HepG2 (cell line): ENCODE measurements around the gene C16orf95. TPM values are rescaled to one million over a fixed set of nuclear protein-coding genes. Genes with fewer than 3 reads are reported as not detected.
A peak's percentile ranks its signal among the peaks of the same experiment; 100 is the strongest.

ENCODE experiments used
- ARID2 ChIP-seq: sonication (generic); formaldehyde crosslinking; IDR thresholded peaks from 2 replicates; pipeline ENCODE4 v1.8.1; 2022; ENCODE audit warnings: mild to moderate bottlenecking, missing genetic modification reagents, borderline replicate concordance
- CREM ChIP-seq, 2 experiments: sonication (generic) in 1 of 2; formaldehyde crosslinking in 1 of 2; IDR thresholded peaks; 2 replicates each; pipeline versions ENCODE4 v1.4.0 to v1.6.1; 2016 to 2020; ENCODE audit warnings: antibody characterized with exemption in 1 of 2, mild to moderate bottlenecking in 1 of 2, missing genetic modification reagents in 1 of 2
- JUNB ChIP-seq: sonication (generic); formaldehyde crosslinking; IDR thresholded peaks from 2 replicates; pipeline ENCODE4 v1.8.0; 2022; ENCODE audit warnings: missing genetic modification reagents, mild to moderate bottlenecking, borderline replicate concordance
- MEIS1 ChIP-seq: sonication (generic); formaldehyde crosslinking; IDR thresholded peaks from 2 replicates; pipeline ENCODE4 v1.9.0; 2021; ENCODE audit warnings: mild to moderate bottlenecking, missing genetic modification reagents, moderate library complexity, borderline replicate concordance
- RBM39 ChIP-seq: fragments of 200-400 bp; formaldehyde crosslinking; IDR thresholded peaks from one replicate; pipeline ENCODE4 v1.6.1; 2018; ENCODE audit warnings: antibody characterized with exemption, mild to moderate bottlenecking, low read depth, low read length; ENCODE audit not compliant: poor library complexity, severe bottlenecking
- THYN1 ChIP-seq: sonication (generic); formaldehyde crosslinking; IDR thresholded peaks from 2 replicates; pipeline ENCODE4 v1.8.1; 2023; ENCODE audit warnings: low read depth, mild to moderate bottlenecking, moderate library complexity, missing genetic modification reagents, borderline replicate concordance
- TMF1 ChIP-seq: sonication (generic); formaldehyde crosslinking; IDR thresholded peaks from 2 replicates; pipeline ENCODE4 v1.8.1; 2022; ENCODE audit warnings: low read depth, missing genetic modification reagents
- ZBTB42 ChIP-seq: sonication (generic); formaldehyde crosslinking; IDR thresholded peaks from 2 replicates; pipeline ENCODE4 v1.5.0; 2020; ENCODE audit warnings: mild to moderate bottlenecking, missing genetic modification reagents
- ZNF10 ChIP-seq: sonication (generic); formaldehyde crosslinking; IDR thresholded peaks from 2 replicates; pipeline ENCODE4 v1.4.0; 2020; ENCODE audit warnings: mild to moderate bottlenecking, low read depth, missing genetic modification reagents, borderline replicate concordance
- ZNF24 ChIP-seq: fragments of 450-650 bp; IDR thresholded peaks from 2 replicates; pipeline ENCODE4 v1.6.1; 2017; ENCODE audit warnings: antibody characterized with exemption, mild to moderate bottlenecking
- ZNF446 ChIP-seq: sonication (generic); formaldehyde crosslinking; IDR thresholded peaks from 2 replicates; pipeline ENCODE4 v1.5.0; 2020; ENCODE audit warnings: mild to moderate bottlenecking, missing genetic modification reagents
- ZNF567 ChIP-seq: sonication (generic); formaldehyde crosslinking; IDR thresholded peaks from 2 replicates; pipeline ENCODE4 v1.8.1; 2023; ENCODE audit warnings: mild to moderate bottlenecking, missing genetic modification reagents, borderline replicate concordance
- ZNF687 ChIP-seq: sonication (generic); formaldehyde crosslinking; IDR thresholded peaks from 2 replicates; pipeline ENCODE4 v1.5.1; 2020; ENCODE audit warnings: mild to moderate bottlenecking, missing genetic modification reagents, moderate library complexity
- ZNF776 ChIP-seq: sonication (generic); formaldehyde crosslinking; IDR thresholded peaks from 2 replicates; pipeline ENCODE4 v1.4.0; 2020; ENCODE audit warnings: mild to moderate bottlenecking, missing genetic modification reagents
- ZNF780A ChIP-seq: sonication (generic); formaldehyde crosslinking; IDR thresholded peaks from 2 replicates; pipeline ENCODE4 v1.8.0; 2022; ENCODE audit warnings: mild to moderate bottlenecking, missing genetic modification reagents, moderate library complexity
- polyA plus RNA-seq, 8 experiments: library from polyadenylated mRNA; depleted of rRNA in 3 of 8; stranded (reverse) in 7 of 8; unstranded in 1 of 8; fragments of >200 nt; fragmentation: Illumina TruSeq in 4 of 8; extraction: Trizol in 4 of 8; gene quantifications; 2 replicates each; pipeline versions ENCODE4 v1.2.1 to v1.2.3, GENCODE V29; 2011 to 2016; ENCODE audit warnings: low read depth in 4 of 8, missing spikeins in 1 of 8, mixed read lengths in 1 of 8; ENCODE audit not compliant: insufficient read depth in 1 of 8
- total RNA-seq, 5 experiments: library from RNA; depleted of rRNA; stranded (reverse); fragments of >200 nt; fragmentation: Illumina TruSeq; extraction: Trizol; gene quantifications; 2 replicates each; pipeline ENCODE4 v1.2.3, GENCODE V29; 2016; ENCODE audit warnings: low read depth in 1 of 5
- TF ChIP-seq, protein P1 (sequence below): sonication (generic); formaldehyde crosslinking; IDR thresholded peaks from 2 replicates; pipeline ENCODE4 v1.8.1; 2022; ENCODE audit warnings: mild to moderate bottlenecking, missing genetic modification reagents
- TF ChIP-seq, protein P2 (sequence below): sonication (generic); formaldehyde crosslinking; IDR thresholded peaks from 2 replicates; pipeline ENCODE4 v1.4.0; 2020; ENCODE audit warnings: missing genetic modification reagents

Gene C16orf95
- total and polyA plus RNA-seq, 2 of the 13 experiments (the other 11 are each of a cell fraction or from before 2014, with no cell fraction given) = 2.8 to 8.6 TPM

GRCh38 chr16:87360862-87361610 is 43.8 kb upstream of the C16orf95 start (continued):
- no peak for TF ChIP-seq ARID2 (CRISPR knock-in tag)
- TF ChIP-seq, protein P1, sequence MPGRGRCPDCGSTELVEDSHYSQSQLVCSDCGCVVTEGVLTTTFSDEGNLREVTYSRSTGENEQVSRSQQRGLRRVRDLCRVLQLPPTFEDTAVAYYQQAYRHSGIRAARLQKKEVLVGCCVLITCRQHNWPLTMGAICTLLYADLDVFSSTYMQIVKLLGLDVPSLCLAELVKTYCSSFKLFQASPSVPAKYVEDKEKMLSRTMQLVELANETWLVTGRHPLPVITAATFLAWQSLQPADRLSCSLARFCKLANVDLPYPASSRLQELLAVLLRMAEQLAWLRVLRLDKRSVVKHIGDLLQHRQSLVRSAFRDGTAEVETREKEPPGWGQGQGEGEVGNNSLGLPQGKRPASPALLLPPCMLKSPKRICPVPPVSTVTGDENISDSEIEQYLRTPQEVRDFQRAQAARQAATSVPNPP (CRISPR knock-in tag) = no peak
- no peak for TF ChIP-seq CREM (IDR thresholded peaks at IDR 0.05)
- TF ChIP-seq CREM (CRISPR knock-in tag; IDR thresholded peaks at IDR 0.05) = no peak
- TF ChIP-seq ZNF24 = no peak
- no peak for TF ChIP-seq TMF1
- no peak for TF ChIP-seq ZNF780A (CRISPR knock-in tag)
- TF ChIP-seq, protein P2, sequence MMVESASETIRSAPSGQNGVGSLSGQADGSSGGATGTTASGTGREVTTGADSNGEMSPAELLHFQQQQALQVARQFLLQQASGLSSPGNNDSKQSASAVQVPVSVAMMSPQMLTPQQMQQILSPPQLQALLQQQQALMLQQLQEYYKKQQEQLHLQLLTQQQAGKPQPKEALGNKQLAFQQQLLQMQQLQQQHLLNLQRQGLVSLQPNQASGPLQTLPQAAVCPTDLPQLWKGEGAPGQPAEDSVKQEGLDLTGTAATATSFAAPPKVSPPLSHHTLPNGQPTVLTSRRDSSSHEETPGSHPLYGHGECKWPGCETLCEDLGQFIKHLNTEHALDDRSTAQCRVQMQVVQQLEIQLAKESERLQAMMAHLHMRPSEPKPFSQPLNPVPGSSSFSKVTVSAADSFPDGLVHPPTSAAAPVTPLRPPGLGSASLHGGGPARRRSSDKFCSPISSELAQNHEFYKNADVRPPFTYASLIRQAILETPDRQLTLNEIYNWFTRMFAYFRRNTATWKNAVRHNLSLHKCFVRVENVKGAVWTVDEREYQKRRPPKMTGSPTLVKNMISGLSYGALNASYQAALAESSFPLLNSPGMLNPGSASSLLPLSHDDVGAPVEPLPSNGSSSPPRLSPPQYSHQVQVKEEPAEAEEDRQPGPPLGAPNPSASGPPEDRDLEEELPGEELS = no peak
- TF ChIP-seq ZBTB42 (CRISPR knock-in tag) = no peak
- no peak for TF ChIP-seq JUNB (CRISPR knock-in tag)
- TF ChIP-seq ZNF567 = no peak
- TF ChIP-seq THYN1 (CRISPR knock-in tag) = no peak
- peak; percentile 21 for TF ChIP-seq RBM39
- no peak for TF ChIP-seq ZNF10 (CRISPR knock-in tag)
- TF ChIP-seq ZNF446 (CRISPR knock-in tag) = 0 out of 2 replicates have a peak, but pooled peaks have one; percentile 25
- TF ChIP-seq ZNF776 (CRISPR knock-in tag) = no peak
- TF ChIP-seq MEIS1 = no peak
- TF ChIP-seq ZNF687 = peak; percentile 34; the same call in 1 of the 2 replicates
